DND-41 (cell line): ENCODE measurements around the gene WDR5.

ENCODE experiments used
- EZH2 ChIP-seq: IDR thresholded peaks from 3 replicates; pipeline ENCODE4 v1.6.1; 2012; ENCODE audit warnings: borderline replicate concordance, low read depth, mild to moderate bottlenecking, moderate library complexity, low read length, inconsistent platforms; ENCODE audit not compliant: severe bottlenecking
- TF ChIP-seq, protein P1 (sequence below): IDR thresholded peaks from 2 replicates; pipeline ENCODE4 v1.5.1; 2012; ENCODE audit warnings: borderline replicate concordance, low read length, moderate library complexity, mild to moderate bottlenecking; ENCODE audit not compliant: poor library complexity, severe bottlenecking; ENCODE audit errors: extremely low read depth

- TF ChIP-seq, protein P1, sequence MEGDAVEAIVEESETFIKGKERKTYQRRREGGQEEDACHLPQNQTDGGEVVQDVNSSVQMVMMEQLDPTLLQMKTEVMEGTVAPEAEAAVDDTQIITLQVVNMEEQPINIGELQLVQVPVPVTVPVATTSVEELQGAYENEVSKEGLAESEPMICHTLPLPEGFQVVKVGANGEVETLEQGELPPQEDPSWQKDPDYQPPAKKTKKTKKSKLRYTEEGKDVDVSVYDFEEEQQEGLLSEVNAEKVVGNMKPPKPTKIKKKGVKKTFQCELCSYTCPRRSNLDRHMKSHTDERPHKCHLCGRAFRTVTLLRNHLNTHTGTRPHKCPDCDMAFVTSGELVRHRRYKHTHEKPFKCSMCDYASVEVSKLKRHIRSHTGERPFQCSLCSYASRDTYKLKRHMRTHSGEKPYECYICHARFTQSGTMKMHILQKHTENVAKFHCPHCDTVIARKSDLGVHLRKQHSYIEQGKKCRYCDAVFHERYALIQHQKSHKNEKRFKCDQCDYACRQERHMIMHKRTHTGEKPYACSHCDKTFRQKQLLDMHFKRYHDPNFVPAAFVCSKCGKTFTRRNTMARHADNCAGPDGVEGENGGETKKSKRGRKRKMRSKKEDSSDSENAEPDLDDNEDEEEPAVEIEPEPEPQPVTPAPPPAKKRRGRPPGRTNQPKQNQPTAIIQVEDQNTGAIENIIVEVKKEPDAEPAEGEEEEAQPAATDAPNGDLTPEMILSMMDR = no peak
- no peak for TF ChIP-seq EZH2
Measured at GRCh38 chr9:134187110-134187531, 51.2 kb downstream of the WDR5 start.
